ENCODE data around the gene PTH1R.

The PTH1R gene

DNA sequence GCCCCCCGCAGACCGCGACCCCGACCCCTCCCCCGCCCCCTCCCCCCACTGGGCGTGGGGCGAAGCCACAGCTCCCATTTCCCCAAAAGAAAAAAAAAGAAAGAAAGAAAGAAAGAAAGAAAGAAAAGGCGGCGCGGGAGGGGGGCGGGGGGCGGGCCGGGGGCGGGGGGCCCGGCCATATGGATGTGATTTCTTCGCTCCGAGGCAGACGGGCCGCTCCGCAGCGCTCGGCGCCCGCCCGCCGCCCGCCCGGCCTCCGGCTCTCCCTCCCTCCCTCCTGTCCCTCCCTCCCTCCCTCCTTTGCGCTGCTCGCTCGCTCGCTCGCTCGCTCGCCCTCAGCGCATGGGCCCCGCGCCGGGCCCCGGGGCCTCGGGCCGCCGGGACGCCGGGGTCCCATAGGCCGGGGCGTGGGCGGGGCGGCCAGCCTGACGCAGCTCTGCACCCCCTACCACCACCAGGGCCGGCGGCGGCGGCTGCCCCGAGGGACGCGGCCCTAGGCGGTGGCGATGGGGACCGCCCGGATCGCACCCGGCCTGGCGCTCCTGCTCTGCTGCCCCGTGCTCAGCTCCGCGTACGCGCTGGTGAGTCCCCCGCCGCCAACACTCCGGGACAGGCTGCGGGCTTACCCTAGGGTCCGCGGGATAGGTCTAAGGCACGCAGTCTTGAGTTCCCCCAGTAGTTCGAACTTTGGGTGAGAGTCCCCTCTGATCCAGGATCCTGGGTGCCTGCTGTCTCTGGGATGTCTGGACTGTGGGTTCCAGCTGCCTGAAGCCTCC is 5.7 kb downstream of the PTH1R start:
- no peak for DNase-seq (ENCODE audit: low read depth in 3 of 3)

DNA sequence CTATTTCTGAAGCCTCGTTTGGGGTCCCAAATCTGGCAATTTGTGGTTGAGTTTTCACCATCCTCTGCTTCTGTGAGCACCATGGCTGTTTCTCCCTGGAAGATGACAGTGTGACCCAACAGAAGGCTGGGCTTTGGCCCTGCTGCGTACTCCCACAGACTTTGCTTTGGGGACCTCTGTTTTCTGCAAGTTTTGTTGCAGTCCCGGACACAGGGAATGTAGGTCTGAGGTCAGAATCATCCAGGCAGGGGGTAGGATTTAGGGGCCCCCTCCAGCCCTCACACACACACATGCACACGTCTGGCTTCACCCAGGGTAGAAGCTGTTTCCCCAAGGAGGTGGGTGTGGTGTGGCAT is 6.3 kb downstream of the PTH1R start:
- no peak for DNase-seq (ENCODE audit: low read depth in 3 of 3)

DNA sequence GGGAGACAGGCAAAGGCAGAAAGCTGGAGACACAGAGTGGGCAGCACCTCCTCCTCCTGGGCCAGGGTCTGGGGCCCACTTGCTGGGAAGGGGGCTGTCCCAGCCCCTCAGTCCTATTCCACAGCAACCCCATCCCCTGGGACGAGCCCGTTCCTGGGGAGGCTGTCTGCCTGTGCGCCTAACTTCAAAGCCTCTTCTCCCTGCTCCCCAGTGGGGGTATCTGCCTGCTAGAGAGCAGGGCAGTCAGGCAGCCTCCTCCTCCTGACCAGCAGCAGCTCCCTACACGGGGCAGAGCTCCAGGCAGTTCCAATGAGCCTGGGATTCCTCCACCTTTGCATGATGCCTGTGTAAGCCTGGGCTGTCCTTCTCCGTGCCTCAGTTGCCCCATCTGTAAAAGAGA is 6.9 kb downstream of the PTH1R start:
- no peak for DNase-seq (ENCODE audit: low read depth in 3 of 3)

DNA sequence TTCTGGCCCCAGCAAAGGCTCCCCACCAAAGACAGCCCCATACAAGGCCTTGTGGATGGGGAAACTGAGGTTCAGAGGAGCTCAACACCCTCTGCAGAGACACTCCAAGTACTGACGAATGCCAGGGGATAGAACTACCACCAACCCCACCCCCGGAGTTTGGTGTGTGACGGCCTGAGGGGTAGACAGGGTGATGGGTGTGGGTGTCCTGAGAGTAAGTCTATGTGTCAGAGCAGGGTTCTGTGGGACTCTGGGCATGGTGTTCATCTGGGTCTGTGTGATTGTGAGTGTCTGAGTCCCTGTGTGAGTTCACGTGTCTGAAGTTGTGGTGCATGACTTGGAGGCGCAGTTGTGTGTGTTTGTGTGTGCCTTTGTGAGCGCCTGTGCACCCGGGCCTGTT is 7.4 kb downstream of the PTH1R start:
- no peak for DNase-seq (ENCODE audit: low read depth in 3 of 3)

DNA sequence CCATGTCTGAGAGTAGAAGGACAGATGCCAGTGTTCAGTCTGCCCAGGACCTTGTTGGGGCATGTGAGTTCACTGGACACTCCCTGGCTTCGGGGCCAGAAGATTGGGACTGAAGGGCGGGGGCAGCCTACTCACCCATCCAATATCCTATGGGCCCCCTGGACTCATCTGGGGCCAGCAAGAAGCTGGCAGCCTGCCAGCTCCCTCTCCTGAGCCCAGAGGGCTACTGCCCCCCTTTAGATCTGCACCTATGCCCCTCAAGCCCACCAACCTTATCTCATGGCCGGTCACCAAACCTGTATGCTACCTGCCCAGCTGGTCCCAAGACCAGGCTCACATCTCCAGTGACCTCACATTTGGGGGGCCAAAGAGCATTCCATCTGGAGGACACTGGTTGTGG is 8.1 kb downstream of the PTH1R start:
- DNase-seq (ENCODE audit: low read depth in 3 of 3) = no peak

DNA sequence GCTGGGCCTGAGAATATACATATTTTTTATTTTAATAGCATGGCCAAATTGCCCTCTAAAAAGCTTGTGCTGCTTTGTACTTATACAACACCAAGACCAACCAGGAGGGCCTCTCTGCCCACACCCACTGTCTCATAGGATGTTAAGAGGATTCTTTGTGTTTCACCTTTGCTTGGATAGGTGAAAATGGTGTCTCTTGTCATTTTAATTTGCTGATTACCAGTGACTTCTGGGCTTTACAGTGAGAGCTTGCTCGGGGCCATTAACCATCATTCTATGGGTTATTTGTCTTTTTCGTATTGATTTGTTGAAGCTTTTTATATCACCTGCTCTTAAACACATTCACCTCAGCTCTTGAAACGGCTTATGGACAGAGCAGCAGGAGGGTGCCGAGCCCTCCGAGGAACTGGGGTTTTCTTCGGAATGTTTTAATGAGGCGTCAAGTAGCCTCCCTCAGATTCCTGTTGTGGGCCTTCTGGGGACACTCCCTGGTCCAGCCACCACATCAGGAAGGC is 10.5 kb downstream of the PTH1R start:
- DNase-seq (ENCODE audit: low read depth in 3 of 3) = no peak

DNA sequence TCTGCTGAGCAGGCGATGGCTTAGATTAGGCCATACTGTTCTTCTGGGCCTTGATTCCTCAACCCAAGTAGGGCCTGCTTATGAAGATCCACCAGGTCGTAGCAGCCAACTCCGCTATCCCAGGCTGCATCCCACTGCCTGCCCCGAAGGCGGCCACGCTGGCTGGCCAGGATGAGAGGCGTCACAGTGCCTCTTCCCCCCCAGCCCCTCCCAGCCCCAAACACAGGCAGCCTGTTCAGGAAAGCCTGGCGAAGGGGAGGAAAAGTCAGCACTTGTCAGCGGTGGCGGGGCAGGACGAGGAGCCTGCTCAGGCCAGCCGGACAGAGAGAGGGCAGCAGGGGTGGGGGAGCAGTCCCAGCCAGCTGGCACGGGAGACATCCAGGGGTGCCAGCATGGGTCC is 11.2 kb downstream of the PTH1R start:
- no peak for DNase-seq (ENCODE audit: low read depth in 3 of 3)

DNA sequence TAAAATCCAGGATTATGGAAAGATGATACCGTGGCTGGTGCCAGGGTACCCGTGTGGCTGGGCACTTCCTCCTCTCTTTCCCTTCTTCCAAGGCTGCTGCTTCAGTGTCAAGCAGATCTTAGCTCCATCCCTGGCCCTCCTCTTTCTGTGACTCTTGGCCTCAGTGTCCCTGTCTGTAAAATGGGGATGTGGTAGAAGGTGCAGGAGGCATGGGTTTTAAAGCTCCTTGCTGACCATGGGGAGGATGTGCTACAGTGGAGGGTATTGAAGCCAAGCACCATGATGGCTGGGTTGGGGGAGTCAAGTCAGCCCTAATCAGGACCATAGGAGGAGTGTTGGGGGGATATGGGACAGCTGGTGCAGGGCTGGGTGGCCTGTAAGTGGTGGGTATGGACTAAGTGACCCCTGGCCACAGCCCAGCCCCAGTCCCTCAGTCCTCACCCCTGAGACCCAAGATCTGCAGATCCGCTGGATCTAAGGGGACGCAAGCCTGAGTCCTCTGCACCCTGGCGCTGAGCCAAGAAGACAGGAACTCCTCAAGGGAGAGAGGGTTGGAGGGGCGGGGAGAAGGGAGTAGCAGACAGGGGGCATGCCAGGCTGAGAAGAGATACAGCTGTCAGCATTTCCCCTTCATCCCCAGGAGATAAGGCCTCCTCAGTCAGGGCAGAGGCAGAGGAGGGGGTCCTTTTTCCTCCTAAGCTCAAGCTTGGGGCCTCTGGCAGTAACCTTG is 12.0 kb downstream of the PTH1R start:
- DNase-seq (ENCODE audit: low read depth in 3 of 3) = no peak

DNA sequence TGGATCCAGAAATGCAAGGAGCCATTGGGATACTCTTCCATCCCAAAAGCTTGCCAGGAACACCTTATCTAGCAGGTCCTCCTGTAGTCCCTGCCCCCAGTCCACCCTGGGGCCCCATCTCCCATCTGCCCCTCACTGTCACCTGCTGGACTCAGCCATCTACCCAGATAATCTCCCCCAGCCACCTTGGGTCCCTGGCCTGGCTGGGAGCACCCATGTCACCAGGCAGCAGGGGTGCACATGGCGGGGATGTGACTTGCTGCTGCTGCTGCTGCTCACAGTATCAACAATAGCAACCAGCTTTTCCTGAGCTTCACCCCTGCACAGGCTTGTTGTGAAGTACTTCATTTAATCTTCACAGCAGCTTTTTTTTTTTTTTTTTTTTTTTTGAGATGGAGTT is 12.6 kb downstream of the PTH1R start:
- no peak for DNase-seq (ENCODE audit: low read depth in 3 of 3)

DNA sequence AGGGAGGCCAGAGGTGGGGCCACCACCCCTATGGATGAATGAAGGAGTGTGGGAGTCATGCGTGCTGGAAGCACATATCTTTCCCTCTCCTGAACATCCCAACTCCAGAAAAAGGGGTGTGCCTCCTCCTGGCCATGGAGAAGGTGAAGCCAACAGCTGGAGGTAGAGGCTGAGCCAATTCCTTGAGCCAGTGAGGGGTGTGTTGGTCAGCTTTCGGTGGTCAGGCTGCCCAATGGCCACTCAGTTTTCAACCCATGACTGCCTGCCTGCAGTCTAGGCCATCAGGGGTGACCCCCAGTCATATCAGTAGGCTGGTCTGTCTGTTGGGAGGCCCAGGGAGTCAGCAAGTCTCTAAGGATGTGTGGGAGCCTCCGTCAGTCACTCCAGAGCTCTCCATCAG is 13.6 kb downstream of the PTH1R start:
- DNase-seq (ENCODE audit: low read depth in 3 of 3) = no peak

DNA sequence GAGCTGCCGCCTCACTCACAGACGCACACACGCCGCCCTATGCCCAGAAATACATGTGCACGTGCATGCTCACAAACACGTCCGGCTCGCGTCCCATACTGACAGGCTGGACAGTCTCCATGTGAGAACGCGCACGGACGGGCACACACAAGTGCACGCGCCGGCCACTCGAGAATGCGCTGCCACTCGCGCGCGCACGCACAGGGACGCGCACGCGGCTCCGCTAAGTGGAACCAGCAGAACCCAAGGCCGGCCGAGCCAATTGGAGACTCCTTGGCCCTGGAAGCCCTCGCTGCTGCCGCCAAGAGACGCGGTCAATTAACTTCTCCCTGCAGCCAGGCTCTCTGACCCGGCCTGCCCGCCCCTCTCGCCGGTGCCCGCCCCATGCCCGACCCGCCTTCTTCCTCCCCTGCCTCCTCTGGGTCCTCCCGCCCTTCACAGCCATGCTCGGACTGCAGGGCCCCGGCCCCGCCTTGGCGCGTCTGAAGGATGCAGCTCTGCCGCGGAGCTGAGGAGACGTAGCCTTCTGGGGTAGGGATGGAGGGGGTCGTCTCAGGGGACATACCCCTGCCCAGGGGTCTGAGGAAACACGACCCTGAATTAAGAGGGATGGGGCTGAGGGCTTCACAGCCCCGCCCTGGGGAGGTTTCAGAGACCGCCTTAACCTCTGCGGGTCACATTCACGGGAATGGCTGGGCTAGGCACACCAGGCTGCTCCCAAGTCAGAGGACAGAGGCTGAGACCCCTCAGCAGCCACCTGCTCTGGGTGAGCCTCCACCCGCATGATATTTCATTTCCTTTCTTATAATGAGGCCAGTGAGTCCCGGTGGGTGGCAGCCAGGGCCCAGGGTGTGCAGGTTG is 15.0 kb downstream of the PTH1R start:
- no peak for DNase-seq (ENCODE audit: low read depth in 3 of 3)

DNA sequence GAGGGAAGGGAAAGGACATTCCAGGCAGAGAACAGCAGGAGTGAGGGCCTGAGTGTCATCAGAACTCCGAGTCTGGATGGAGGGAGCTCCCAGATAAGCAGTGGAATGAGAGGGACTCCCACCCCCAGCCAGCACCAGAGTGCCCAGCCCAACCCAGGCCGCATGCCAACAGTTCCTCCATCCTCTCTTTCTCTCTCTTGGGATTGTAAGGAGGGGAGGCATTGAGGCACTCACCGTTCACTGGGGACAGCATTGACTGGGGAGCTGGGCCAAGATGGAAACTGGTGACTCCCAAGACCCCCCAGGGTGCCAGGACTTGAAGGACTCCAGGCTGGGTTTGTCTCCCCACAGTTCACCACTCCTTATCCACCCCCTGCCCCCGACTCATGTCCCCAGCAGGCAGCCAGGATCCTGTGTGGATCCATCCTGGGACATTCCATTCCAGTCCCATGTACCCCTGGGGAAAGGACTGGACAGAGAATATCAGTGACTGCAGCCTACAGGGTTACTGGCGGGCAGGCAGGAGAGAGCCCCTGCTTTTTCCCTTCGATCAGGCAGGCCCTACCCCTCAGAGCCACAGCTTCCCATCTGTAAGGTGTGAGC is 15.7 kb downstream of the PTH1R start:
- DNase-seq (ENCODE audit: low read depth in 3 of 3) = no peak

DNA sequence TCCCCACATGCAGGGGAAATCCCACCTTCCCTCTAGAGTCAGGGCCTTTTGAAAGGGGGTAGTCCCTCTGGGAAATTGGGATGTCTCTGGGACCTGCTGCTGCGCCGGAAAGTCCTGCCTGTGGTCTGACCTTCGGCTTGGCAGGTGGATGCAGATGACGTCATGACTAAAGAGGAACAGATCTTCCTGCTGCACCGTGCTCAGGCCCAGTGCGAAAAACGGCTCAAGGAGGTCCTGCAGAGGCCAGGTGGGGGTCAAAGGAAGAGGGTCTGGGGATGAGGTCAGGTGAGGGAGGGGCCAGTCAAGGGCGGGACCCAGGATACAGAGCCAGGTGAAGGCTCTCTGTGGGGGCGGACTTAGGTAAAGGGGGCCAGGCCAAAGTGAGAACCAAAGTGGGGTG is 16.2 kb downstream of the PTH1R start:
- no peak for DNase-seq (ENCODE audit: low read depth in 3 of 3)

DNA sequence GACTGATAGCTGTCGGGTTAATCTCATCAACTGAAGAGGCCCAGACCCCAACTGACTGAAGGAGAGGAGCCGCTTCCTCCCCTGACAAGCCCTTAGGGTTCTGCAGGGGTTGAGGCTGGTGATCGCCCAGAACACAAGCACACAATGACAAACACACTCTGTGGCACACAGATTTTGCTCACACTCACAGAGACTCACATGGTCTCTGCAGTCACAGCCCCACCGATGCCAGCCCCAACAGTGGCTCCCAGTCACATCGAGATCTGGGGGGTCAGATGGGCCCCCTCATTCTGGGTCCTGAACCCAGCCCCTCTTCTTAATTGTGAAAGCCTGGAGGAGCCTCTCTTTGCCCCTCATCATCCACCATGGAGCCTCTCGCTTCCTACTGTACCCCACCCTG is 16.7 kb downstream of the PTH1R start:
- DNase-seq (ENCODE audit: low read depth in 3 of 3) = no peak

DNA sequence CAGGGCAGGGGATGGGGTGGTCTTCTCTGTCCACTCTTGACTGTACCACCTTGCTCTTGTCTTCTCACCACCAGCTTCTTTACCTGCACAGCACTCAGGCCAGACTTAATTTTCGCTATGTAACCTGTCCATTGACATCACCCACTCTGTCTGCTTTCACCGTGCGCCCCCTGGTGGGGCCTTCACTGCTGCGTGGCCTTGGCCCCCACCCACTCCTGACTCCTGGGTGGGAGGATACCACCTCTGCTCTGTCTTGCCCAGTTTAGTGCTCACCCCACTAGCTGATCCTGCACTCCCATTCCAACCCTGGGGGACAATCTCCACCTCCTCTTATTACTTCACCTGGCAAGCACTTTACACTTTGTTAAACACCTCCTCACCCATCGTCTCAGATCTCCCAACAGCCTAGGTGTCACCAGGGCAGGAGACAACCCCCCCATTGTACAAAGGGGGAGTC is 17.7 kb downstream of the PTH1R start:
- DNase-seq (ENCODE audit: low read depth in 3 of 3) = peak; percentile 60 to 69 (median 63)

DNA sequence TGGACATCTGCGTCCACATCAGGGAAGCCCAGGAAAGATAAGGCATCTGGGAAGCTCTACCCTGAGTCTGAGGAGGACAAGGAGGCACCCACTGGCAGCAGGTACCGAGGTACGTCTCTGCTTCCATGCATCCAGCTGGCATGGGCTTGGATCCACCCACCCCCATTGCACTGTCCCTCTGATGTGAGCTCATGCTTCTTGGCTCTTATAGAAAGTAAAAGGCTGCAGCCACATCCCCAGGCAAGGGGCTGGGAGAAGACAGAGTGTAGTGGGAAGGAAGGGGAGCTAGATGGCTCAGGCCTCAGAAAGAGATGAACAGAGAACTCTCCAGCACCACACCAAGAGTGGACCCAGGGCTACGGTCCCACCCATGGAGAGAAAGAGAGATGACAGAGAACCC is 18.2 kb downstream of the PTH1R start:
- no peak for DNase-seq (ENCODE audit: low read depth in 3 of 3)

DNA sequence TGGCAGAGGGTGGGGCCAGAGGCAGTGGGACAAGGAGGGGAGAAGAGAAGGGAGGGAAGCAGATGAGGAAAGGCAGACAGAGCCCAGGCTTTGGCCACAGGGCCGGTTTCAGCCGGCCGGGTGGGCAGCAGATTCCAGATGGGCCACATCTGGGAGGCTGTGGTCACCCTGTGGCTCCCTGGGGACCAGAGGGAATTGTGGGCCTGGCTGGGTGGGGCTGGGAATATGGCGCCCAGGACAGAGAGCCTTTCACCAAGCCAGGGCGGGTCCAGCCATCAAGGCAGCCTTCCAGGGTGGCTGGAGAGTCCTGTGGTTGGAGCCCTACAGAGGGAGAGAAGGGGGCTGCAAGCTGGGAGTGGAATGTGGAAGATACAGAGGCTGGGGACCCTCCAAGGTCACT is 18.9 kb downstream of the PTH1R start:
- no peak for DNase-seq (ENCODE audit: low read depth in 3 of 3)

DNA sequence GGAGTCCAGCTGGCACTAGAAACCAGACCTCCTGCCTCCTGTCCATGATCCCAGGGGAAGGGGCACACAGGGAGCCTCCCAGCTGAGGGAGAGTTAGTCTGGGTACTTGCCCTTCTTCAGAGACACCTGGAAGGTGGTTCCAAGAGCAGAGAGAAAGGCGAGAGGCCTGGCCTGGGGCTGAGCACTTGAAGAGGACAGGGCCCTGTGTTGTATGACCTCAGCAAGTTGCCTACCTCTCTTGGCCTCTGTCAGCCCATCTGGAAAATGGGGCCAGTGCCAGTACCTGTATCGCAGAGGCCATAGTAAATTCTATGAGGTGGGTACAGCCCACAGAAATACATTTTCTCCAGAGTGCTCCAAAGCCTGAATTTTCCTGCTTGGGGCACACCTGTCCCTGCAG is 19.5 kb downstream of the PTH1R start:
- no peak for DNase-seq (ENCODE audit: low read depth in 3 of 3)

DNA sequence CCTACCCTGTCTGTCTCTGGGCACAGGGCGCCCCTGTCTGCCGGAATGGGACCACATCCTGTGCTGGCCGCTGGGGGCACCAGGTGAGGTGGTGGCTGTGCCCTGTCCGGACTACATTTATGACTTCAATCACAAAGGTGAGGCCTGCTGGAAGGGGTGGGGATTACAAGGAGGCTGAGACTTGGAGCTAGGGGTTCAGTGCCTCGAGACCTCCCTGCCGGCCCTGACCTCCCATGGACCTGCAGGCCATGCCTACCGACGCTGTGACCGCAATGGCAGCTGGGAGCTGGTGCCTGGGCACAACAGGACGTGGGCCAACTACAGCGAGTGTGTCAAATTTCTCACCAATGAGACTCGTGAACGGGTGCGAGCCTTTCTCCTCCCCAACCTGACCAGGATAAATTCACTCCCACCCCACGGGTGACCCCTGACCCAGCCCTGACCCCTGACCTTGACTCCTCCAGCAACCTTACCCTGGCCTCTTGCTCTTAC is 20.4 kb downstream of the PTH1R start:
- no peak for DNase-seq (ENCODE audit: low read depth in 3 of 3)

DNA sequence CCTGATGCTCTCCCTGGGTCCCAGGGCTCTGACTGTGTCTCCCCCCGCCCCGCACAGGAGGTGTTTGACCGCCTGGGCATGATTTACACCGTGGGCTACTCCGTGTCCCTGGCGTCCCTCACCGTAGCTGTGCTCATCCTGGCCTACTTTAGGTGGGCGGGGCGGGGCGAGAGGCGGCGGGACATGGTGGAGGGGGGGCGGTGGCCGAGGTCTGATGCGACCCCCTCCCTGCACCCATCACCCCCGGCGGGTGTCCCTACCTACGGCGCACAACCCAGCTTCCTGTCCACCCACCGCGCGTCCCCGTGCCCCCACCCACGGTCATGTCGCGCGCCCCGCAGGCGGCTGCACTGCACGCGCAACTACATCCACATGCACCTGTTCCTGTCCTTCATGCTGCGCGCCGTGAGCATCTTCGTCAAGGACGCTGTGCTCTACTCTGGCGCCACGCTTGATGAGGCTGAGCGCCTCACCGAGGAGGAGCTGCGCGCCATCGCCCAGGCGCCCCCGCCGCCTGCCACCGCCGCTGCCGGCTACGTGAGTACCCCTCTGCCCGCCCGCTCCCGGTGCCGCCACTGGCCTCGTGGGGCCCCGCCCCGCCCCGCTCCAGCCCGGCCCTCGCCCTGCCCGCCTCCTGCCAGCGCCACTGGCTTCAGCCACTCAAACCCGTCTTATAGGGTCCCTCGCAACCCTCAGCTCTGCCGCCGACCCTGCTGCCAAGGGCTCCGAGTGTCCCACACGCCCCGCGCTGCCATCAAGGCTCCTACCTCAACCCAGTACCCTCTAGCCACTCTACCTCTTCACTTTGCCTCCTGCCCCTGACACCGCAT is 21.0 kb downstream of the PTH1R start:
- DNase-seq (ENCODE audit: low read depth in 3 of 3) = no peak
